Suppressor macrophage treated with lipopolysaccharide for 1 hour (primary cell): ENCODE measurements around the gene CFD.
"Not testable (repeated sequence)": the region's sequence is repeated elsewhere in the genome, so short reads cannot be mapped to it uniquely, and the experiment has no call there.

Experiments
- DNase-seq, 3 donors: peaks; one replicate each; pipeline ENCODE4 v3.0.0-alpha.2; 2020 to 2022

Gene CFD

DNA sequence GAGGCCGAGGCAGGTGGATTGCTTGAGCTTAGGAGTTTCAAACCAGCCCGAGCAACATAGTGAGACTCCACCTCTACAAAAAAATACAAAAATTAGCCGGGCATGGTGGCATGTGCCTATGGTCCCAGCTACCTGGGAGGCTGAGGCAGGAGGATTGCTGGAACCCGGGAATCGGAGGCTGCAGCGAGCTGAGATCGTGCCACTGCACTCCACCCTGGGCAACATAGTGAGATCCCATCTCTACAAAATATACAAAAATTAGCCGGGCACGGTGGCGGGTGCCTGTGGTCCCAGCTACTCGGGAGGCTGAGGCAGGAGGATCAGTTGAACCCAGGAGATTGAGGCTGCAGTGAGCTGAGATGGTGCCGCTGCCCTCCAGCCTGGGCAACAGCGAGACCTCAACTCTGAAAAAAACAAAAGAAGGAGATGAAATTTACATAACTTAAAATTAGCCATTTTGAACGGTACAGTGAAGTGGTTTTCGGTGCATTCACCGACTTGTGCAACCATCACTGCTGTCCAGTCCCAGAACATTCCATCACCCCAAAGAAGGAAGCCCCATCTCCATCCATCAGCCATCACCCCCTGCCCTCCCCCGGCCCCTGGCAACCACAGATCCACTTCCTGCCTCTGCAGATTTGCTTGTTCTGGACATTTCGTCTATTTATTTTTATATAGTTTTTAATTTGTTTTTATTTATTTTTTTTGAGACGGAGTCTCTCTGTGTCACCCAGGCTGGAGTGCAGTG, 33.4 kb upstream of the CFD start:
- DNase-seq = peak; percentile 46 to 61 (median 51)

DNA sequence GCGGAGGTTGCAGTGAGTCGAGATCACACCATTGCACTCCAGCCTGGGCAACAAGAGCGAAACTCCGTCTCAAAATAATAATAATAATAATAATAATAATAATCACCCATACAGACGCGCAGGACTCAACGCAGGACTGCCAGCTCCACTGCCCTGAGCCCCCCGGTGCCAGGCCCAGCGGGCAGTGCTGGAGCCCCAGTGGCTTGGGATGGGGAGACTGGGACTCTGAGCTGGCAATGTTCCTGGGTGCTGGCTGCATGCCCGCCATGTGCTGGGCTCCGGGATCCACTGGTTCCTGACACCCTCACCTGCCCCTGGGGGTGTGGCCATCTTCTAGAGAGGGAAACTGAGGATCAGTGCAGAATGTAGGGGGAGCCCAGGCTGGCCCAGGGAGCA, 32.2 kb upstream of the CFD start:
- no peak for DNase-seq

- peak; percentile 83 to 93 (median 86) for DNase-seq
These were observed 31.6 kb upstream of the CFD start, which contains the start of gene AZU1 for GRCh38 chr19:827710-828321. TSS of gene AZU1 (plus strand) at chr19:827837. CDS start at chr19:827847, 10 bp downstream.

GRCh38 chr19:829129-829758, 30.2 kb upstream of the CFD start:
- no peak for DNase-seq

- no peak for DNase-seq
These were observed 27.8 kb upstream of the CFD start for GRCh38 chr19:831407-832369.

GRCh38 chr19:834216-834615, 25.2 kb upstream of the CFD start:
- no peak for DNase-seq

DNA sequence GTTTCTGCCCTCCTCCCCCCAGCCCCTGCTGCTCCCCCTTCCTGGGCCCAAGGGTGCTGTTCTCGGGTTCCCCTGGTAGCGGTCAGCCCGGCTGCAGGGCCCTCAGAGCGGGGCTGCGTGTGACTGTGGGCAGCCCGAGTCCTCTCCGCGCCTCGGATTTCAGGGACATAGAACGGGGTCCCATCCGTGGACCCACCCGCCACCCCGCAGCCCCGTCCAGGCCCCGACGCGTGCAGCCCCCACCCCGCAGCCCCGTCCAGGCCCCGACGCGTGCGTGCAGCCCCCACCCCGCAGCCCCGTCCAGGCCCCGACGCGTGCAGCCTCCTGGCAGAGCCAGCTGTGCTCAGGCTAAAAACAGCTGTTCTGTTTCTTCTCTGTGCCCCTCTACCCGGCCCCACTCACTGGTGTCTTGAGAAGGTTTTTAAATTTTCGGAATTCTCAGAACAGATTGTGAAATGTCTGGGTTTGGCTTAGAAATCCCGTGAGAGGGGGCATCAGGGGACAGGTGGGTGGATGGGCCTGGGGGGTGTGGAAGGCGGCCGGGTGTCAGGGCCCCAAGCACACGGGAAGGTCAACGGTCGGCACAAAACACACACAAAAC, 24.2 kb upstream of the CFD start:
- DNase-seq = no peak

GRCh38 chr19:840519-841206, 18.8 kb upstream of the CFD start, which contains the start of gene PRTN3:
TSS of gene PRTN3 (plus strand) at chr19:840999. CDS start at chr19:841009, 10 bp downstream.
- peak; percentile 69 to 79 (median 77) for DNase-seq

DNA sequence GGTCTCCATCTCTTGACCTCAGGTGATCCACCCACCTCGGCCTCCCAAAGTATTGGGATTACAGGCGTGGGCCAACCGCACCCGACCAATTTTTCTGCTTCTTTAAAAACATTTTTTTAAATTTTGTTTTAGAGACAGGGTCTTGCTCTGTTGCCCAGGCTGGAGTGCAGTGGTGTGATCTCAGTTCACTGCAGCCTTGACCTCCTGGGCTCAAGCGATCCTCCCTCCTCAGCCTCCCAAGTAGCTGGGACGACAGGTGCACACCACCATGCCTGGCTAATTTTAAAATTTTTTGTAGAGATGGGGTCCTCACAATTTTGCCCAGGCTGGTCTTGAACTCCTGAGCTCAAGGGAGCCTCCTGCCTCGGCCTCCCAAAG, 16.7 kb upstream of the CFD start:
- DNase-seq = not testable (repeated sequence)

DNA sequence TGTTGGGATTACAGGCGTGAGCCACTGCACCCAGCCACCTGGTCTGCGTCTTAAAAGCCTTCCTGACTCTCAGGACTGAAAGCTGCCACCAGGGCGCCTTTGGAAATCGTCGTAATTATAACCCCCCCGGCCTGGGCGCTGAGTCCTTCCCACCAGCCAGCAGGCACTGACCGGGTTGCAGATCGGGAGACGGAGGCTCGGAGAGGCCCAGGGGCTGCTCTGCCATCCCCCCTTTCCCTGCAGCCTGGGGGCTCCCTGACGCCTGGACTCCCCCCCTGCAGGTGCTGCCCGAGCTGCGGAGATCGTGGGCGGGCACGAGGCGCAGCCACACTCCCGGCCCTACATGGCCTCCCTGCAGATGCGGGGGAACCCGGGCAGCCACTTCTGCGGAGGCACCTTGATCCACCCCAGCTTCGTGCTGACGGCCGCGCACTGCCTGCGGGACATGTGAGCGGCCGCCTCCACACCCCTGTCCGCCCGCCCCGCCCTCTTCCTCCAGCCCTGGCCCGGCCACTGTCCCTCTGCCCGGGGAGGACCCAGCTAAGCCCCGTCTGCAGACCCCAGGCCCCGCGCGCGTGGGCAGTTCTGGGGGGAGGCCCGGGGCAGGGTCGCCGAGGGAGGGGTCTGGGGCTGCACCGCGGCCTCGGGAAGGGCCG, 16.2 kb upstream of the CFD start:
- DNase-seq = peak in 2 of 3 donors; percentile 37 to 75

DNA sequence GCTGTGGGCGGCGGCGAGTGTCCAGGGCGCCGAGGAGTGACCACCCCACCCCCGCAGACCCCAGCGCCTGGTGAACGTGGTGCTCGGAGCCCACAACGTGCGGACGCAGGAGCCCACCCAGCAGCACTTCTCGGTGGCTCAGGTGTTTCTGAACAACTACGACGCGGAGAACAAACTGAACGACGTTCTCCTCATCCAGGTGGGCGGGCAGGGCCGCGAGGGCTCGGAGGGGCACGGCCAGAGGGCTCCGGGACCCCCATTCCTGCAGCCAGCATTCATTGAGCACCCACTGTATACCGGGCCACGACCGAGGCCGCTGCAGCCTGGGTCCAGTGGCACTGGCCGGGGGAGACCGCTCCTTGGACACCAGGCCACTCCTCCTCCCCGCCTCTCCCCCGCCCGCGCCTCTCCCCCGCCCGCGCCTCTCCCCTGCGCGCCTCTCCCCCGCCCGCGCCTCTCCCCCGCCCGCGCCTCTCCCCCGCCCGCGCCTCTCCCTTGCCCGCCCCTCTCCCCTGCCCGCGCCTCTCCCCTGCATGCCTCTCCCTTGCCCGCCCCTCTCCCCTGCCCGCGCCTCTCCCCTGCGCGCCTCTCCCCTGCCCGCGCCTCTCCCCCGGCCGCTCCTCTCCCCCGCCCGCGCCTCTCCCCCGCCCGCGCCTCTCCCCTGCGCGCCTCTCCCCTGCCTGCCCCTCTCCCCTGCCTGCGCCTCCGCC, 15.5 kb upstream of the CFD start:
- DNase-seq = no peak

DNA sequence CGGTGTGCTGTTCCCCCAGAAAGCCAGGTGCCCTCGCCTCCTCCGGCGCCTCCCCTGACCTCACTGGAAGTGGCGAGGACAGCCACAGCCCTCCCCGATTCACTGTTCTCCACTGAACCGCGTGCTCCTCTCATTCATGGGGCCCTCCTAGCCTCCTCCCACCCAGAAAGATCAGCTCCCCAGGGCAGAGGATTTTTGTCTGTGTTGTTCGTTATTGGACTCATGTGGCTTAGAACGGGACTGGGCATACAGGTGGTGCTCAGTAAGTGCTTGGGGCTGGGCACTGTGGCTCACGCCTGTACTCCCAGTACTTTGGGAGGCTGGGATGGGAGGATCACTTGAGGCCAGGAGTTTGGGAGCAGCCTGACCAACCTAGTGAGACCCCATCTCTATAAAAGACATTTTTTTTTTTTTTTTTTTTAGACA, 14.9 kb upstream of the CFD start:
- DNase-seq = no peak

DNA sequence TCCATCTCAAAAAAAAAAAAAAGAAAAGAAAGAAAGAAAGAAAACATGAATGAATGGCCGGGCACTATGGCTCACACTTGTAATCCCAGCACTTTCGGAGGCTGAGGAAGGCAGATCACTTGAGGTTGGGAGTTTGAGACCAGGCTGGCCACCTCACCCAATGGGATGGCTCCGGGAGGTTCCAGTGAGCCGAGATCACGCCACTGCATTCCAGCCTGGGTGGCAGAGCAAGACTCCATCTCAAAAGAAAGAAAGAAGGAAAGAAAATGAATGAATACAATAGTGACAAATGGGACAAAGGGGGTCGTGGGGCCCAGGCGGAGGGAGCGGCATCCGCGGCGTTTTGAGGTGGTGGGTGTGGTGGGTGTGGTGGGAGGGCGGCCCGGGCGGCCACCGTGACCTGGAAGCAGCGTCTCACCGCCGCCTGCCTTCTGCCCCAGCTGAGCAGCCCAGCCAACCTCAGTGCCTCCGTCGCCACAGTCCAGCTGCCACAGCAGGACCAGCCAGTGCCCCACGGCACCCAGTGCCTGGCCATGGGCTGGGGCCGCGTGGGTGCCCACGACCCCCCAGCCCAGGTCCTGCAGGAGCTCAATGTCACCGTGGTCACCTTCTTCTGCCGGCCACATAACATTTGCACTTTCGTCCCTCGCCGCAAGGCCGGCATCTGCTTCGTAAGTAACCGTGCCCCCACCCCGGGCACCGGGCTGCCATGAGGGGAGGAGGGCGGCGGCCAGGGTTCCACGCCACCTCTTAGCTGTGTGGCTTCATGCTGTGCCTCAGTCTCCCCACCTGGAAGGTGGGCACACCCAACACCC, 13.6 kb upstream of the CFD start:
- DNase-seq = no peak

GRCh38 chr19:848386-848921, 11.0 kb upstream of the CFD start:
- DNase-seq = peak in 2 of 3 donors; percentile 31 to 51

DNA sequence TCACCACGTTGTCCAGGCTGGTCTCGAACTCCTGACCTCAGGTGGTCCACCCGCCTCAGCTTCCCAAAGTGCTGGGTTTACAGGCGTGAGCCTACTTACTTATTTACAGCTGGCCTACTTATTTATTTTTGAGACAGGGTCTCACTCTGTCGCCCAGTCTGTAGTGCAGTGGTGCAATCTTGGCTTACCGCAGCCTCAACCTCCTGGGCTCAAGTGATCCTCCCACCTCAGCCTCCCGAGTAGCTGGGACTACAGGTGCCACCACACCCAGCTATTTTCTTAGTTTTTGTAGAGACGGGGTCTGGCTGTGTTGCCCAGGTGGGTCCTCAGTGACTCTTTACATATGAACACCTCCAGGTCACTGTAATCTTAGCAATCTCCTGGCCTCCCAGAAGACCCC, 10.3 kb upstream of the CFD start:
- not testable (repeated sequence) for DNase-seq

DNA sequence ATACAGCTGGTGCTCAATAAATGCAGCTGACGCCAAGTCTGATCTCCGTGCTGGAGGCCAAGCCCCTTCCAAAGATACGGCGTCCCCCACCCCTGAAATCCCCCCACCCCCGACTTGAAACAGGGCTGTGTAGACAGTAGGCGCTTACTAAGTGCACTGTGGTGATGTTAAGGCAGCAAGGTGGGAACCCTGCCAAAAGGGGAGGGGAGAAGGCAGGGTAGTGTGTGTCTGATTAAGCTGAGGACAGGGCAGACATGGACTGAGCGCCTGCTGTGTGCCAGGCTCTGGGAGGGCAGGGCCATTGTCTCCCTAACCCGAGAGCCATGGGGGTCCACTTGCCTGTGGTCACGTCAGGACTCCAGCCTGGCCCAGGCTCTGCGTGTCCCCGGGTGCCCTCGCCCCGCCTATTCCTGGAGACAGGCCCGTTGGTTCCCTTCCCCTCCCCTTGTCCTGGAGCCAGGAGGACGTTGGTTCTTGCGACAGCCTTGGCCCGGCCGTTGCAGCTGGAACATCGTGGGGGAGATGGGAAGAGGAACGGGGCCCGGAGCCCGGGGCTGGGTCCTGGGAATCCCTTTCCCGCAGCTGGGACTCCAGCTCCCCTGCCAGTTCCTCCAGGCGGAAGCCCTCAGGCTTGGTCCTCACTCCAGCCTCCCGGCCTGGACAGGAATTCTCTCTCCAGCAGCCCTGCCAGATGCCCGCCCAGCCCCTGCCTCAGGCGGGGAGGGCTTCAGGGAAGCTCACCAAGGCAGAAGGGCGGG, 9.1 kb upstream of the CFD start:
- DNase-seq = peak; percentile 55 to 82 (median 70)

GRCh38 chr19:850979-851335, 8.5 kb upstream of the CFD start:
- DNase-seq = no peak
